GM12872 (cell line): ENCODE measurements around the gene DNALI1.

ENCODE experiments used
- CTCF ChIP-seq: IDR thresholded peaks from 3 replicates; pipeline ENCODE4 v1.5.1; 2011; ENCODE audit warnings: low read depth, mild to moderate bottlenecking, low read length, moderate library complexity; ENCODE audit not compliant: insufficient read depth

The DNALI1 gene

DNA sequence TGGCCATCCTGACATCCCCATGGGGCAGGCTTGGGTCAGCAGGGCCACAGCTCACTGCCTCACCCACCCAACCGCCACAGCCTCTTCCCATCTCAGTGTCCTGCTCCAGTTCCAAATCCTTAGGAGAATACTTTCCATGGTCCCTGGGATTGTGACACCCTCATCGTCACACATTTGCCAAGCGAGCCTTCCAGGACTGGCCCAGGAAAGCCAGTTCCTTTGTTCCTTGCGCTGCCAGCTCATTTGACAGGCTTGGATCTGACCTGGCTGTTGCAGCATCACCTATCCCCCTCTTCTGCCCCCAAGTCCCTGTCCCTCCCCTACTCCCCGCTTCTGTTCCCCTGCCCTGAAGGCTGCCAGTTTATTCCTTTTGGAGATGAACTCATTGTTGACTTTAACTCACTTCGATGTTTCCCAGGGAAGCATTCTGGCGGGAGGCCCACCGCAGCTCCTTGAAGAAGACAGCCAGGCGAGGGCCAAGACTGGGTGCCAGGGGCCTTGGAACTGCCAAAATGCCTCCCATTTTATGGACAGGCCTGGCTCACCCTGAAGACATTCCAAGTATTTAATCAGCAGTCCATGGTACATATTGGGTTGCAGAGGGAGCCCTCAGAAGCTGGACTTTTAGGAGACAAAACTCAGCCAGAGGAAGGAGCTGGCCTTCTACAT is 49.2 kb downstream of the DNALI1 start:
- TF ChIP-seq CTCF: no peak

DNA sequence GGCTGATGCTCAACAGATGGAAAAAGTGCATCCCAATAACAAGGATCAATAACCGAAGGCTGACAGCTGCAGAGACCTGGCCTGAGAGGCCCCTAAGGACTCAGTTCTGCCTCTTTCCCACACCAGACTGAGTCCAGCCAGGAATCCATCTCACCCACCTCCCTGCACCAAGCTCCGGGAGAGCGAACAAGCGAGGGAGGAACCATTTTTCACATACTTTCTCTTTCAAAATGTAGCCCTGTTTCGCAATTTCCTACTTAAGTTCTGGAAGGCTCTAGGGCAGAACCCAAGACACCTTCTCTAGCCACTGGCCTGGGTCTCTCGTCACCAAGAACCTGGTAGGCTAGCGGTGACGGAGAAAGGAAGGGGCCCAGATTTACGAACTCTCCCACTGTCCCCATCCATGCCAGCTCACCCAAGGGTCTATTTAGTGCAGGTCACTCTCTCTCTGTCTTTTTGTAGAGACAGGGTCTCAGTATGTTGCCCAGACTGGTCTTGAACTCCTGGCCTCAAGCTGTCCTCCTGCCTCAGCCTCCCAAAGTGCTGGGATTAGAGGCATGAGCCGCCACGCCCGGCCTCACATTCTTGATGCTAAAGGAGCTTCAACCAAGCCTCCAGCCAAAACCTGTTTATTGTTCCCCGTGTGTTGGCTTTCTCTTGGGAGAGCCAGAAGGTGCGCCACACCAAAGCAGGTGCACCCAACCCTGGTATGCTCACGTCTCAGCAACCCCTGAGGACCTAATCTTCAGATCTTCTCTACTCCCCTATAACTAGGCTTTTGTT is 49.9 kb downstream of the DNALI1 start:
- TF ChIP-seq CTCF: no peak

DNA sequence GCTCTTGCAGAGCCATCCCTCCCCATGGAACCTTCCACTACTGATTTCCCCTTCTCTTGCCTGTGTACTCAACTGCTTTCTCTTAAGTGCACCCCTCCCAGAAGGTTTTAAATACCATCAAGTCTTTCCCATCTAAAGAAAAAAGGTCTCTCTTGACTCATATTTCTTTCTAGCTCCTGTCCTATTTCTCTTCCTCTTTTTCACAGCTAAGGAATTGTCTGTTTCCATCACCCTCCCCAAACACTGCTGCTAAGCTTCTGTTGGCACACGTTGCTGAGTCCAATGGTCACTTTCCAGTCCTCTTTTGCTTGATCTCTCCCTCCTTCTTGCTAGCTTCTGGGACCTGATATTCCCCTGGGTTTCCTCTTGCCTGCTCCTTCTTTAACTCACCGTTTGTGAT is 52.3 kb downstream of the DNALI1 start:
- TF ChIP-seq CTCF: no peak

- TF ChIP-seq CTCF: no peak
Observed at GRCh38 chr1:37609994-37610393, 53.3 kb downstream of the DNALI1 start.

- no peak for TF ChIP-seq CTCF
Observed at GRCh38 chr1:37612186-37612585, 55.4 kb downstream of the DNALI1 start.

DNA sequence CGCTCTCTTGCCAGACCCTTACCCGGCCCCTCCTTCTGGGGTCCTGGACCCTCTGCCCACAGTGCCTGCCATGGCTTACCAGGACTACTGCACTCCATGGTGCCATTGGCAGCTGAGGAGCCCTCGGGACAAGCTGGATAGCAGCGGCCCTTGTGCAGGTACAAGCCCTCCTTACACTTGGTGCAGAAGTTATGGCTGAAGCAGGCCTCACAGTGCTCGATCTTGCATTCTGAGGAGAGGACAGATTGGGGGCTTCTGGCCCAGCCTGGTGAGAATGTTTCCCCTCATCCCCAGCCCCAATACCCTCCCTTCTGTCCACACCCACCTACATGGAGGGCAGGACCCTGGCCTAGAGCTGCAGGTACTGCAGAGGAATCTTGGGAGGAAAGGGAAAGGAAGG is 57.4 kb downstream of the DNALI1 start:
- TF ChIP-seq CTCF: no peak

GRCh38 chr1:37616330-37616729 is 59.6 kb downstream of the DNALI1 start:
- TF ChIP-seq CTCF: no peak
